Hematopoietic multipotent progenitor cell treated with erythropoietin and hydrocortisone succinate and interleukin-3 and kit ligand, for 6 days (in vitro differentiated cells): ENCODE data around the gene CLEC10A.

Source experiments
- DNase-seq: peaks from one replicate; pipeline ENCODE4 v3.0.0-alpha.2; 2015

Gene CLEC10A

DNA sequence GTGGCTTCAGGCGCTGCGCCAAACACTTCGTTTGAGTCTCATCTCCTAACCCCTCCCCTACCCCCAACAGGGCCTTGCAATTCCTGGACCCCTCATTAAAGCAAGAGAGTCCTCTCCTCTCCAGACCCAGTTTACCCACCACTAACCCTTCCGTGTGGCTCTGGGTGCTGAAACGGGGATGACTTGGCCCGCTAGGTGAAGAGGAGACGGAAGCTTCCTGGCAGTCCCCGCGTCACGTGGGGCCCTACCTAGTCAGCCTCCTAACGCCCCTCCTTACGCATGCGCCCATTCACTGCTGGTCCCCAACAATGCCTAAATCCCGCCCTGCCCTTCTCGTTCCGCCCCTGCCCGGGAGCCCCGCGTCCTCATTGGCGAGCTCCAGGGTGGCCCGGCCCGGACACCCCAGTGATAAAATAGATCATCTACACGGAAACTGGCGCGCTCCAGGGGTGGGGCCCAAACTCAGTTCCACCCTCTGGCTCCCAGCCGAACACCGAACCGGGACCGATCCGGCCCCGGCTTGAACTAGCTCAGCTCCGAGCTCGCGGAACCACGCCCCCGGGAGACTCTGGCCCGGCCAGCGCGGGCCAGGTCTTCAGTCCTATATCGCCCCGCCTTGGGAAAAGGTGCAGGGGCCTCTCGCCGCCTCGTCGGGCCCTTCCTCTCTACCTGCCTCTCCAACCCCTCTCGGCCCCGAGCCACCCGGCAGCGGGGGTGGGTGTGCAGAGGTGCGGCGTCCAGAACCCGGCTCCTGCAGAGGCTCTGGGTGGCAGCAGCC is 44.3 kb downstream of the CLEC10A start, which contains the start of gene SLC16A13:
SLC16A13 (plus strand) TSS at position 425 of the 778 bp plus-strand sequence. CDS start 368 bp downstream, outside the sequence.
- DNase-seq: peak; percentile 100

GRCh38 chr17:7034955-7035590 is 45.0 kb downstream of the CLEC10A start:
- no peak for DNase-seq

- peak; percentile 36 for DNase-seq
These were observed 50.4 kb downstream of the CLEC10A start for GRCh38 chr17:7029659-7030058.

- DNase-seq: no peak
These were observed 51.0 kb downstream of the CLEC10A start for GRCh38 chr17:7029096-7029495.

DNA sequence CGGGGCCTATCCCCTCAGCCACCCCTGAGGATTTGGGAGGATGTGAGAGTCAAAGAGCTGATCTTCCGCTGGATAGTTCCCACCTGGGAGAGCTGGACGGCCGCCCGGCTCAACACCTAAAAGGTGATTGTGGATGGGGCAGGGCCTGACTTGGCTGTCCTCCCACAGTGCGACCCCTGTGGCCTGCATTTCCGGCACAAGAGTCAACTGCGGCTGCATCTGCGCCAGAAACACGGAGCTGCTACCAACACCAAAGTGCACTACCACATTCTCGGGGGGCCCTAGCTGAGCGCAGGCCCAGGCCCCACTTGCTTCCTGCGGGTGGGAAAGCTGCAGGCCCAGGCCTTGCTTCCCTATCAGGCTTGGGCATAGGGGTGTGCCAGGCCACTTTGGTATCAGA is 52.7 kb downstream of the CLEC10A start:
- no peak for DNase-seq

- no peak for DNase-seq
These were observed 53.5 kb downstream of the CLEC10A start for GRCh38 chr17:7026471-7027115.

- no peak for DNase-seq
These were observed 54.8 kb downstream of the CLEC10A start for GRCh38 chr17:7025245-7025644.
